Upper lobe of right lung (tissue), 1 donor: ENCODE data around the gene AHCTF1. TPM values are rescaled to one million over a fixed set of nuclear protein-coding genes. Genes with fewer than 3 reads are reported as not detected.
"Not testable (repeated sequence)": the region's sequence is repeated elsewhere in the genome, so short reads cannot be mapped to it uniquely, and the experiment has no call there.

Experiments
- ATAC-seq: fragments of 200-7000 bp; cut with Tn5 transposase; one replicate; pipeline ENCODE4 v1.9.1; 2020; ENCODE audit warnings: mild to moderate bottlenecking, moderate library complexity
- DNase-seq: peaks from one replicate; pipeline ENCODE4 v3.0.0-alpha.2; 2020
- H3K27ac ChIP-seq: fragments of 200-600 bp; one replicate; pipeline ENCODE4 v1.8.0; 2022
- H3K27me3 ChIP-seq: fragments of 200-600 bp; one replicate; pipeline ENCODE4 v1.8.0; 2022; ENCODE audit warnings: mild to moderate bottlenecking
- H3K36me3 ChIP-seq: fragments of 200-600 bp; one replicate; pipeline ENCODE4 v1.8.0; 2022
- H3K4me1 ChIP-seq: fragments of 200-600 bp; one replicate; pipeline ENCODE4 v1.8.0; 2022
- H3K4me3 ChIP-seq: fragments of 200-600 bp; one replicate; pipeline ENCODE4 v1.8.0; 2022; ENCODE audit warnings: mild to moderate bottlenecking
- H3K9me3 ChIP-seq: fragments of 200-600 bp; one replicate; pipeline ENCODE4 v1.8.0; 2022
- CTCF ChIP-seq: fragments of 200-600 bp; IDR thresholded peaks from one replicate; pipeline ENCODE4 v1.8.0; 2022; ENCODE audit warnings: antibody characterized with exemption
- intact Hi-C: fragments of 100-400 bp; cut with DNase I; formaldehyde crosslinking; loops from one replicate; pipeline ENCODE4 v1.11.0; 2022
- total RNA-seq: library from RNA; stranded (reverse); fragmentation: NEBNext Ultra II Directional; extraction: Animal tissue kit (Norgen Biotek cat#: 25700); gene quantifications from one replicate; pipeline ENCODE4 v1.2.1, GENCODE V29; 2021
- donor health status: DM: no; HTN: yes; CAD: no; lungs with severe emphysema.

Gene AHCTF1
- total RNA-seq, 1 donor from 2014 or later = 28.8 TPM

- TF ChIP-seq CTCF = no peak
- Histone ChIP-seq H3K27ac (no peak overlapping the region), H3K4me3 (no peak overlapping the region), H3K27me3 (no peaks in the 10 kb centered on the region), H3K4me1 (no peaks in the 10 kb centered on the region), H3K36me3 (no peaks in the 10 kb centered on the region), H3K9me3 (peaks cover 7% of the 10 kb centered on the region)
- ATAC-seq (no peak), DNase-seq (no peak)
- intact Hi-C loops = no loop called here
These were observed 102.9 kb downstream of the AHCTF1 start for GRCh38 chr1:246828818-246829217.

GRCh38 chr1:246827396-246827795 is 104.4 kb downstream of the AHCTF1 start:
- ATAC-seq (no peak), DNase-seq (no peak)
- Histone ChIP-seq H3K9me3 (peaks cover 7% of the 10 kb centered on the region), H3K27me3 (no peaks in the 10 kb centered on the region), H3K4me1 (no peaks in the 10 kb centered on the region), H3K27ac (no peak overlapping the region), H3K36me3 (no peaks in the 10 kb centered on the region), H3K4me3 (no peak overlapping the region)
- no peak for TF ChIP-seq CTCF
- intact Hi-C loops = no loop called here

- DNase-seq = no peak
- H3K4me1 ChIP-seq = no peaks in the 10 kb centered on the region
- H3K9me3 ChIP-seq = peaks cover 7% of the 10 kb centered on the region
- ATAC-seq = no peak
- intact Hi-C loops = no loop called here
- H3K36me3 ChIP-seq = no peaks in the 10 kb centered on the region
- H3K27me3 ChIP-seq = no peaks in the 10 kb centered on the region
- no peak for TF ChIP-seq CTCF
- H3K4me3 ChIP-seq = no peak overlapping the region
- no peak overlapping the region for H3K27ac ChIP-seq
These were observed 106.1 kb downstream of the AHCTF1 start for GRCh38 chr1:246825557-246826175.

- no peak overlapping the region for H3K27ac ChIP-seq
- TF ChIP-seq CTCF = no peak
- H3K4me1 ChIP-seq = no peaks in the 10 kb centered on the region
- DNase-seq (no peak), ATAC-seq (no peak)
- H3K4me3 ChIP-seq = no peak overlapping the region
- peaks cover 7% of the 10 kb centered on the region for H3K9me3 ChIP-seq
- intact Hi-C loops = no loop called here
- H3K27me3 ChIP-seq = no peaks in the 10 kb centered on the region
- H3K36me3 ChIP-seq = no peaks in the 10 kb centered on the region
These were observed 107.2 kb downstream of the AHCTF1 start for GRCh38 chr1:246824541-246824940.

GRCh38 chr1:246822154-246822553 is 109.6 kb downstream of the AHCTF1 start:
- H3K4me1 ChIP-seq, H3K4me3 ChIP-seq, H3K27ac ChIP-seq, intact Hi-C loops, H3K9me3 ChIP-seq, DNase-seq, ATAC-seq, H3K27me3 ChIP-seq, H3K36me3 ChIP-seq: not testable (repeated sequence)

- Histone ChIP-seq H3K4me1 (no peaks in the 10 kb centered on the region), H3K9me3 (no peaks in the 10 kb centered on the region), H3K4me3 (no peak overlapping the region), H3K27ac (no peak overlapping the region), H3K36me3 (no peaks in the 10 kb centered on the region), H3K27me3 (no peaks in the 10 kb centered on the region)
- intact Hi-C loops = no loop called here
- DNase-seq (no peak), ATAC-seq (no peak)
- TF ChIP-seq CTCF = no peak
These were observed 111.1 kb downstream of the AHCTF1 start for GRCh38 chr1:246820666-246821065.

GRCh38 chr1:246817778-246818177 is 114.0 kb downstream of the AHCTF1 start:
- ATAC-seq = peak; percentile 63
- intact Hi-C loops, DNase-seq: not testable (repeated sequence)

More at GRCh38 chr1:246817778-246818177, 114.0 kb downstream of the AHCTF1 start:
- H3K4me1 ChIP-seq, H3K27ac ChIP-seq, H3K4me3 ChIP-seq, H3K9me3 ChIP-seq, H3K27me3 ChIP-seq, H3K36me3 ChIP-seq: not testable (repeated sequence)
